K562 (cell line): ENCODE data around the gene SLC7A11. TPM values are rescaled to one million over a fixed set of nuclear protein-coding genes. Genes with fewer than 3 reads are reported as not detected.

Source experiments
- BACH1 ChIP-seq: fragments of 200-800 bp; sonication (Bioruptor generic); IDR thresholded peaks from 2 replicates; pipeline ENCODE4 v1.6.1; 2016; ENCODE audit warnings: missing genetic modification characterization, missing compliant biosample characterization
- CTBP1 ChIP-seq: fragments of 450-650 bp; IDR thresholded peaks from 2 replicates; pipeline ENCODE4 v1.6.1; 2016; ENCODE audit warnings: borderline replicate concordance
- DPF2 ChIP-seq: fragments of 450-650 bp; IDR thresholded peaks from 2 replicates; pipeline ENCODE4 v1.6.1; 2016
- E2F3 ChIP-seq: fragments of 250-450 bp; sonication (Bioruptor Pico); IDR thresholded peaks from 2 replicates; pipeline ENCODE4 v1.4.0; 2020; ENCODE audit warnings: mild to moderate bottlenecking
- EZH2 ChIP-seq: IDR thresholded peaks from 2 replicates; pipeline ENCODE4 v1.6.1; 2012; ENCODE audit warnings: low read depth, mild to moderate bottlenecking, inconsistent platforms, low read length, borderline replicate concordance
- GATA2 ChIP-seq: sonication (generic); formaldehyde crosslinking; IDR thresholded peaks from 2 replicates; pipeline ENCODE4 v1.4.0; 2020; ENCODE audit warnings: mild to moderate bottlenecking, missing genetic modification reagents
- GATAD2B ChIP-seq: fragments of 450-650 bp; IDR thresholded peaks from 2 replicates; pipeline ENCODE4 v1.6.1; 2017; ENCODE audit warnings: mild to moderate bottlenecking, borderline replicate concordance
- KDM2B ChIP-seq: fragments of 250-450 bp; sonication (Bioruptor Pico); IDR thresholded peaks from 2 replicates; pipeline ENCODE4 v1.8.0; 2021; ENCODE audit warnings: mild to moderate bottlenecking, moderate library complexity
- MAFK ChIP-seq: IDR thresholded peaks from 2 replicates; pipeline ENCODE4 v1.6.1; 2011; ENCODE audit warnings: low read length, improper control_type of control experiment
- POLR2G ChIP-seq: fragments of 200-400 bp; formaldehyde crosslinking; IDR thresholded peaks from 2 replicates; pipeline ENCODE4 v1.6.1; 2017; ENCODE audit warnings: low read depth, mild to moderate bottlenecking, antibody characterized with exemption, low read length, moderate library complexity
- ZNF124 ChIP-seq: sonication (generic); formaldehyde crosslinking; IDR thresholded peaks from 2 replicates; pipeline ENCODE4 v1.8.1; 2022; ENCODE audit warnings: missing genetic modification reagents
- ZNF239 ChIP-seq: fragments of 250-450 bp; sonication (Bioruptor Pico); IDR thresholded peaks from 2 replicates; pipeline ENCODE4 v1.4.0; 2020; ENCODE audit warnings: mild to moderate bottlenecking
- ZNF431 ChIP-seq: sonication (generic); formaldehyde crosslinking; IDR thresholded peaks from 2 replicates; pipeline ENCODE4 v1.8.0; 2022; ENCODE audit warnings: mild to moderate bottlenecking, missing genetic modification reagents
- polyA plus RNA-seq, 8 experiments: library from polyadenylated mRNA; depleted of rRNA in 4 of 8; stranded (reverse) in 5 of 8; unstranded in 3 of 8; fragments of >200 nt; fragmentation: Nextera tagmentation in 2 of 8; fragmentation: Illumina TruSeq in 1 of 8; extraction: Ambion mirVana in 2 of 8; extraction: Trizol in 1 of 8; gene quantifications; 2 replicates each; pipeline versions ENCODE4 v1.2.1 to v1.2.3, GENCODE V29; 2011 to 2014; ENCODE audit warnings: inconsistent platforms in 1 of 8, missing spikeins in 1 of 8
- total RNA-seq, 7 experiments: library from RNA; depleted of rRNA in 6 of 7; stranded (reverse); fragments of >200 nt in 6 of 7; fragmentation: Illumina TruSeq in 2 of 7; extraction: Trizol in 2 of 7; gene quantifications; 2 replicates each; pipeline versions ENCODE4 v1.2.1 to v1.2.3, GENCODE V29; 2011 to 2021; ENCODE audit warnings: low replicate concordance in 1 of 7
- TF ChIP-seq, protein P1 (sequence below): fragments of 200-400 bp; formaldehyde crosslinking; IDR thresholded peaks from 2 replicates; pipeline ENCODE4 v1.6.1; 2017; ENCODE audit warnings: mild to moderate bottlenecking, low read depth, low read length, moderate library complexity
- TF ChIP-seq, protein P2 (sequence below), 2 experiments: fragments of 450-650 bp; IDR thresholded peaks; 2 replicates each; pipeline ENCODE4 v1.6.1; 2016; ENCODE audit warnings: mild to moderate bottlenecking in 2 of 2, borderline replicate concordance in 1 of 2, low read depth in 1 of 2, moderate library complexity in 1 of 2
- TF ChIP-seq, protein P3 (sequence below): fragments of 450-650 bp; IDR thresholded peaks from 2 replicates; pipeline ENCODE4 v1.6.1; 2018; ENCODE audit not compliant: partially characterized antibody

The SLC7A11 gene
- total and polyA plus RNA-seq, 9 of the 15 experiments (the other 6 are each of a cell fraction or from before 2014, with no cell fraction given), result 4.5 to 26.1 (median 13.5) TPM

DNA sequence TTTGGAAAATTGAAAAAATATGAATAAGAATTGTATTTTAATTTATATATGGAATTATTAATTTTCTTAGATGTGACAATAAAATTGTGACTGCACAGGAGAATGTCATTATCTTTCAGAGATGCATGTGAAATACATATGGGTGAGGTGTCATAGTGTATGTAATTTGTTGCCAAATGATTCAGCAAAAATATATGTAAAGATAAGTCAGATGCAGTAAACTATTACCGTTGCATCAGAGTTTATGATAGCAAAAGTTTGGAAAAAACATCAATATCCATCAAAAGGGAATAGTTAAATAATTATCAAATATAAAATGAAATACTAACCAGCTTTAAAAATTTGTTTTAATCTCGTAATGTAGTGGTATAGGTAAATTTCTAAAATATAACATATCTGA lies 10.4 kb upstream of the SLC7A11 start (continued):
- TF ChIP-seq, protein P1, sequence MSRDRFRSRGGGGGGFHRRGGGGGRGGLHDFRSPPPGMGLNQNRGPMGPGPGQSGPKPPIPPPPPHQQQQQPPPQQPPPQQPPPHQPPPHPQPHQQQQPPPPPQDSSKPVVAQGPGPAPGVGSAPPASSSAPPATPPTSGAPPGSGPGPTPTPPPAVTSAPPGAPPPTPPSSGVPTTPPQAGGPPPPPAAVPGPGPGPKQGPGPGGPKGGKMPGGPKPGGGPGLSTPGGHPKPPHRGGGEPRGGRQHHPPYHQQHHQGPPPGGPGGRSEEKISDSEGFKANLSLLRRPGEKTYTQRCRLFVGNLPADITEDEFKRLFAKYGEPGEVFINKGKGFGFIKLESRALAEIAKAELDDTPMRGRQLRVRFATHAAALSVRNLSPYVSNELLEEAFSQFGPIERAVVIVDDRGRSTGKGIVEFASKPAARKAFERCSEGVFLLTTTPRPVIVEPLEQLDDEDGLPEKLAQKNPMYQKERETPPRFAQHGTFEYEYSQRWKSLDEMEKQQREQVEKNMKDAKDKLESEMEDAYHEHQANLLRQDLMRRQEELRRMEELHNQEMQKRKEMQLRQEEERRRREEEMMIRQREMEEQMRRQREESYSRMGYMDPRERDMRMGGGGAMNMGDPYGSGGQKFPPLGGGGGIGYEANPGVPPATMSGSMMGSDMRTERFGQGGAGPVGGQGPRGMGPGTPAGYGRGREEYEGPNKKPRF, result no peak
- TF ChIP-seq ZNF431 (no peak), ZNF124 (CRISPR knock-in tag) (no peak), DPF2 (peak; percentile 71; the same call in 1 of the 2 replicates), EZH2 (no peak), GATAD2B (no peak), BACH1 (no peak), ZNF239 (no peak), KDM2B (CRISPR knock-in tag) (no peak), CTBP1 (no peak), POLR2G (no peak), E2F3 (CRISPR knock-in tag) (no peak), GATA2 (CRISPR knock-in tag) (no peak), MAFK (peak; percentile 78)
- TF ChIP-seq, protein P2, sequence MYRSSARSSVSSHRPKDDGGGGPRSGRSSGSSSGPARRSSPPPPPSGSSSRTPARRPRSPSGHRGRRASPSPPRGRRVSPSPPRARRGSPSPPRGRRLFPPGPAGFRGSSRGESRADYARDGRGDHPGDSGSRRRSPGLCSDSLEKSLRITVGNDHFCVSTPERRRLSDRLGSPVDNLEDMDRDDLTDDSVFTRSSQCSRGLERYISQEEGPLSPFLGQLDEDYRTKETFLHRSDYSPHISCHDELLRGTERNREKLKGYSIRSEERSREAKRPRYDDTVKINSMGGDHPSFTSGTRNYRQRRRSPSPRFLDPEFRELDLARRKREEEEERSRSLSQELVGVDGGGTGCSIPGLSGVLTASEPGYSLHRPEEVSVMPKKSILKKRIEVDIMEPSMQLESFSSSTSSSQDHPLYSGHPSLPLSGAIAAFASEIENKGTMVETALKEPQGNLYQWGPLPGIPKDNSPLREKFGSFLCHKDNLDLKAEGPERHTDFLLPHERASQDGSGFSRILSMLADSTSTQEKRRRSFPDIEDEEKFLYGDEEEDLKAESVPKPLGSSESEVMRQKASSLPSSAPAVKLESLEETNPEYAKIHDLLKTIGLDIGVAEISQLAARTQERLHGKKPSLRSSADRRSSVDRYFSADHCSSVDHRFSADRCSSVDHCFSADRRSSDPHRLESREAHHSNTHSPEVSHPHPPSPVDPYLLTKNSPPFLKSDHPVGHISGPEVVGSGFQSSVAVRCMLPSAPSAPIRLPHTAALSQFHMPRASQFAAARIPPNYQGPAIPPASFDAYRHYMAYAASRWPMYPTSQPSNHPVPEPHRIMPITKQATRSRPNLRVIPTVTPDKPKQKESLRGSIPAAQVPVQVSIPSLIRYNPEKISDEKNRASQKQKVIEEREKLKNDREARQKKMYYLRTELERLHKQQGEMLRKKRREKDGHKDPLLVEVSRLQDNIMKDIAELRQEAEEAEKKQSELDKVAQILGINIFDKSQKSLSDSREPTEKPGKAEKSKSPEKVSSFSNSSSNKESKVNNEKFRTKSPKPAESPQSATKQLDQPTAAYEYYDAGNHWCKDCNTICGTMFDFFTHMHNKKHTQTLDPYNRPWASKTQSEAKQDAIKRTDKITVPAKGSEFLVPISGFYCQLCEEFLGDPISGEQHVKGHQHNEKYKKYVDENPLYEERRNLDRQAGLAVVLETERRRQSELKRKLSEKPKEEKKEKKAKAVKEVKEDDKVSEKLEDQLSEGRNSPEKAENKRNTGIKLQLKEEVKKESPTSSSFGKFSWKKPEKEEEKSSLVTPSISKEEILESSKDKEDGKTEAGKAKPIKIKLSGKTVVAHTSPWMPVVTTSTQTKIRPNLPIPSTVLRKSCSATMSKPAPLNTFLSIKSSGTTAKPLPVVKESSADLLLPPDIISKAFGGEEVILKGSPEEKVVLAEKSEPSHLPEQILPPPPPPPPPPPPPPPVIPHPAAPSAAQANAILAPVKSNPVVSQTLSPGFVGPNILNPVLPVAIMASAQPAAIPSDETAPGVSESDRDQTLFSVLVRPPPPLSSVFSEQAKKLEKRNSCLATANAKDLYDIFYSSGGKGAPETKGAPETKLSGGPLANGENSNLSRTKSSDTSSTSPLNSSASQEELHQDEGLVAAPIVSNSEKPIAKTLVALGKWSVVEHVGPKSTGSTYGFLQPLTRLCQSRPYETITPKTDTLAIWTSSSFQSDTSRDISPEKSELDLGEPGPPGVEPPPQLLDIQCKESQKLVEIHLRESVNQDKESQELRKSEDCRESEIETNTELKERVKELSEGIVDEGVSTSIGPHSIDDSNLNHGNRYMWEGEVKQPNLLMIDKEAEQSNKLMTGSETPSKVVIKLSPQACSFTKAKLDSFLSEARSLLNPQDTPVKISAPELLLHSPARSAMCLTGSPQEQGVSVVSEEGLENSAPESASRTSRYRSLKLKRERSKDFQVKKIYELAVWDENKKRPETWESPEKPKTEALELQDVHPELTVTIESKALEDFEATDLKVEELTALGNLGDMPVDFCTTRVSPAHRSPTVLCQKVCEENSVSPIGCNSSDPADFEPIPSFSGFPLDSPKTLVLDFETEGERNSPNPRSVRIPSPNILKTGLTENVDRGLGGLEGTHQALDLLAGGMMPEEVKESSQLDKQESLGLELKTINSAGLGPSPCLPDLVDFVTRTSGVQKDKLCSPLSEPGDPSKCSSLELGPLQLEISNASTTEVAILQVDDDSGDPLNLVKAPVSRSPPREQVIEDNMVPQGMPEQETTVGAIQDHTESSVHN (IDR thresholded peaks at IDR 0.05; ENCODE audit: borderline replicate concordance in 1 of 2, low read depth in 1 of 2), result peak in 1 of 2 experiments; percentile 61; a peak in 1 of 4 replicates
- TF ChIP-seq, protein P3, sequence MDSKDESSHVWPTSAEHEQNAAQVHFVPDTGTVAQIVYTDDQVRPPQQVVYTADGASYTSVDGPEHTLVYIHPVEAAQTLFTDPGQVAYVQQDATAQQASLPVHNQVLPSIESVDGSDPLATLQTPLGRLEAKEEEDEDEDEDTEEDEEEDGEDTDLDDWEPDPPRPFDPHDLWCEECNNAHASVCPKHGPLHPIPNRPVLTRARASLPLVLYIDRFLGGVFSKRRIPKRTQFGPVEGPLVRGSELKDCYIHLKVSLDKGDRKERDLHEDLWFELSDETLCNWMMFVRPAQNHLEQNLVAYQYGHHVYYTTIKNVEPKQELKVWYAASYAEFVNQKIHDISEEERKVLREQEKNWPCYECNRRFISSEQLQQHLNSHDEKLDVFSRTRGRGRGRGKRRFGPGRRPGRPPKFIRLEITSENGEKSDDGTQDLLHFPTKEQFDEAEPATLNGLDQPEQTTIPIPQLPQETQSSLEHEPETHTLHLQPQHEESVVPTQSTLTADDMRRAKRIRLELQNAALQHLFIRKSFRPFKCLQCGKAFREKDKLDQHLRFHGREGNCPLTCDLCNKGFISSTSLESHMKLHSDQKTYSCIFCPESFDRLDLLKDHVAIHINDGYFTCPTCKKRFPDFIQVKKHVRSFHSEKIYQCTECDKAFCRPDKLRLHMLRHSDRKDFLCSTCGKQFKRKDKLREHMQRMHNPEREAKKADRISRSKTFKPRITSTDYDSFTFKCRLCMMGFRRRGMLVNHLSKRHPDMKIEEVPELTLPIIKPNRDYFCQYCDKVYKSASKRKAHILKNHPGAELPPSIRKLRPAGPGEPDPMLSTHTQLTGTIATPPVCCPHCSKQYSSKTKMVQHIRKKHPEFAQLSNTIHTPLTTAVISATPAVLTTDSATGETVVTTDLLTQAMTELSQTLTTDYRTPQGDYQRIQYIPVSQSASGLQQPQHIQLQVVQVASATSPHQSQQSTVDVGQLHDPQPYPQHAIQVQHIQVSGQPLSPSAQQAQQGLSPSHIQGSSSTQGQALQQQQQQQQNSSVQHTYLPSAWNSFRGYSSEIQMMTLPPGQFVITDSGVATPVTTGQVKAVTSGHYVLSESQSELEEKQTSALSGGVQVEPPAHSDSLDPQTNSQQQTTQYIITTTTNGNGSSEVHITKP, result no peak
